Measurements from ENCODE around the gene CPNE2.
"Not testable (repeated sequence)": the region's sequence is repeated elsewhere in the genome, so short reads cannot be mapped to it uniquely, and the experiment has no call there.

Gene CPNE2

DNA sequence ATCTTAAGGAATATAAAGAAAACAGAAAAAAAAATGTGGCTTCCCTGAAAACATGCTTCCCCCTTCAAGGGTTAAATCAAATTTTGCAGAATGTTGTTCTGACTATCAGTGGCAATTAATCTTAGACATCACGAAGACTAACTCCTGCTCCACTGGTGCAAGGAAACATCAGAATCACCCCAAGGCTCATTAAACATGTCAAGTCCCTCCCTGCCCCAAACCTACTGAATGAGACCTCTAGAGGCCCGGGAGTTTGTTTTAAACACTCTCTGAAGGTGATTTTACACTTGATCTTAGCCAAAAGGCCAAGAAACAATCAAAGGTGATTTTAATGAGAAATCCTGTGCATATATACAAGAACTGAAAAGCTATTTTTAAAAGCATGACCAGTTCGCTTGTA lies 75.2 kb downstream of the CPNE2 start:
- no peak for DNase-seq (ENCODE audit: low read depth)

- DNase-seq (ENCODE audit: low read depth): no peak
Measured at GRCh38 chr16:57167953-57168352, 75.6 kb downstream of the CPNE2 start.

- no peak for DNase-seq (ENCODE audit: low read depth)
Measured at GRCh38 chr16:57169327-57169726, 76.9 kb downstream of the CPNE2 start.

DNA sequence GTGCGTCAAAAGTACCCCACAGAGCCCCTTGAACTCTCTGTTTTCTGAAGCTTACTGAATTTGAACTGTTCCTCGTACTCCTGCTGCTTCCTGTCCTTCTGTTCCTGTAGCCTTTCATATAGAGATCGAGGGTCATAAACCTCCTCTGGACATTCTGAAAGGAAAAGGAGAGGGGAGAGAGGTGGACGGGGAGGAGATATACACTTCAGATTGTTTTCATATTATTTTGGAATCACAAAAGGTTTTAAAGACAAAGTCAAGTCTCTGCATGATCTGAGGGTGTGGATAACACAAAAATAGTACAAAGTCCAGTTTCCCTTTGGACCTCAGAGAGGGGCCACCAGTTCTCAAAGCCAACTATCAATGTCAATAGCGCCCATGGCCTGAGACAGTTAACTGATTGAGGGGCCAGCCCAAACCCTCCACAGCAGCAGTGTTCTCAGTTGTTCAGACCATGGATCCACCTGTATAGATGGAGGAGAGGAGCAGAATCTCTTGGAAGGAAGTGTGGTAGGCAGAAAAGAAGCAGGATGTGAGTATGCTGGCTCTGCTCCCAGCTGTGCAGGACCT lies 80.4 kb downstream of the CPNE2 start:
- DNase-seq (ENCODE audit: low read depth): no peak

DNA sequence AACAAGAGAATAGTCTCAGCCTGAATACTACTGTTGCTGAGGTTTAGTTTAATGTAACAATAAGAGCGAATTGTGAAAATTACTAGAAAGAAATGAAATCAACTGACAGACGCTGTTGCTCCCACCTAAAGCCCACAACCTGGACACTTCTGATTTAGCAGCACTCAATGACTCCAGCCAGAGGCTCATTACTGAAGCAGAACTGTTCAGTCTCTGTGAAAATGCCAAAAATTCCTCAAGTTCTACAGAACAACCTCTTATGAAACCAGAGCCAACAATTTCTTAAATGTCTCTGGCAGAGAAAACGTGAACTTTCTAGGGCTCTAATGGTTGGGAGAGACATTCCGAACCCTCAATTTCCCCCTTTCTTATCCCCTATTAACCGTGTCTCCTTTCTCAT lies 83.5 kb downstream of the CPNE2 start:
- DNase-seq (ENCODE audit: low read depth): no peak

- DNase-seq (ENCODE audit: low read depth): no peak
Measured at GRCh38 chr16:57178196-57178595, 85.8 kb downstream of the CPNE2 start.

GRCh38 chr16:57178793-57179212 lies 86.4 kb downstream of the CPNE2 start:
- no peak for DNase-seq (ENCODE audit: low read depth)

DNA sequence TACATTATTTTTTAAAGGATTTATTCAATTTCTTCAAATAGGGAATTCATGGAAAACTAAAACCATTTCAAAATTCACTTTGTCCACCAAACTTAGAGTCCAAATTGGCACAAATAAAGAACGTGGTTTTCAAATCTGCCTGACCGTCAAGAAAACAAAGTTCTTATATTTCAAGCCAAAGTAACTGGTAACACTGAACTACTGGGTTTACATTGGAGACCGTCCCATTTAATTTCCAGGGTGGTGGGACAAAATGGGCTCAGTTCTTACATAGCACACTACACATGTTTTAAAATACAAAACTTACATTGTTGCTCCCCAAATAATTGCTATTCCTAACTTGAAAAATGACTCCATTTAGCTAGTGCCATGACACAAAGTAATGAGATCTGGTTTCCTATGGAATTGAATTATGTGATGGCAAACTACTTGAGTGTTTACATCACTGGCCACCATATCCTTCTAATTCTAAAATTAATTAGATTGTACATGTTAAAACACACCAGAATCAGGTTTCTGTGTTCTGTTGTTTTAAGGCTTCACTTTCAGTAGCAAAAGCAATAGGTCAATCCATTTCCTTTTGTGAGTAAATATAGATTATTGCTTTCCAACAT lies 86.9 kb downstream of the CPNE2 start:
- no peak for DNase-seq (ENCODE audit: low read depth)

- no peak for DNase-seq (ENCODE audit: low read depth)
Measured at GRCh38 chr16:57184113-57184512, 91.7 kb downstream of the CPNE2 start.

DNA sequence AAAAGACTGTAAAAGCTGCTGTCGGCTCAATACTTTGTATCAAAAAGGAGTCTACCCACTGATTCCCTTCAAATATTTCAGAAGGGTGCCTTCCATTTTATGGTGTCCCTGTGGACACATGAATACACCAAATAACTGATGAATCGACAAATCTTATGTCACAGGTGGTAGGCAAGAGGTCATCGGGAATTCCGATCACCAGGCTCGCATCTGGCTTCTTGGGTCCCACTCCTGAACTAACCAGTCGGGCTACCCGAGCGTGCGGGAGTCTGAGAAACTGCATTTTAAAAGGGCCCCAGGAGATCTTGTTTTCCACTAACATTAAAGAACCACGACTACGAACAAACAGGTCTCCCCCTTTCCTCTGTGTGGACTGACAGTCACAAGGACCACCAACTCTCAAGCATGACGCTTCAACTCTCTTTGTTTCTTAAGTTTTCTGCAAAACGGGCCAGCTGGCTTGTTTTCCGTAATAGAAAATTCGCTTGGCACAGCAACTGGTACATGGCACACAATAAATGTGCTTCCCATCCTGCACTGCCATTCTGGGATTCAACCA lies 92.6 kb downstream of the CPNE2 start:
- DNase-seq (ENCODE audit: low read depth): no peak

GRCh38 chr16:57185446-57185944 lies 93.1 kb downstream of the CPNE2 start:
- peak; percentile 15 for DNase-seq (ENCODE audit: low read depth)

DNA sequence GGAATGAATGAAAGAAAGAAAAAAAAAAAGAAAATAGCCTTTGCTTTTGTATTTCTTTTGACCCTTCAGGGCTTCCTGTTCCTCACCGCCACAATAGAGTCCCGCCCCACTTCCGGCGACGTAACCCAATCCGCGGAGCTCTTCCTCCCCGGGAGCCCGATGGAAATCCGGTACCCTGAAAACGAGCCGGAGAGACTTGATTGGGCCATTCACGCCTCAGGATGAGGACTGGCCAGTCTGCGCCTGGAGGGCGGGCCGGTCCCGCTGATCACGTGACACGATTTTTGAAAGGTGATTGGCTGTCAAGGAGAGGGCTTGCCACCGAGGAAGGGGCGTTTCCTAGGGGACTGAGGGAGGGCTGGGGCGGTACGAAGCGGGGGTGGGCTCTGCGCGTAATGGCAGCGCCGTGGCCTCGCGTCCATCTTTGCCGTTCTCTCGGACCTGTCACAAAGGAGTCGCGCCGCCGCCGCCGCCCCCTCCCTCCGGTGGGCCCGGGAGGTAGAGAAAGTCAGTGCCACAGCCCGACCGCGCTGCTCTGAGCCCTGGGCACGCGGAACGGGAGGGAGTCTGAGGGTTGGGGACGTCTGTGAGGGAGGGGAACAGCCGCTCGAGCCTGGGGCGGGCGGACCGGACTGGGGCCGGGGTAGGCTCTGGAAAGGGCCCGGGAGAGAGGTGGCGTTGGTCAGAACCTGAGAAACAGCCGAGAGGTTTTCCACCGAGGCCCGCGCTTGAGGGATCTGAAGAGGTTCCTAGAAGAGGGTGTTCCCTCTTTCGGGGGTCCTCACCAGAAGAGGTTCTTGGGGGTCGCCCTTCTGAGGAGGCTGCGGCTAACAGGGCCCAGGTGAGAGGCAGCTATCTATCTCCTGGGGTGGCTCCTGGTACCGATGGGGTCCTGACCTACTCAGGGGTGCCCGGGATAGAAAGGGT lies 93.8 kb downstream of the CPNE2 start, which contains the start of the genes PSME3IP1 and RSPRY1:
Gene PSME3IP1, minus strand, starts transcription at position 95 of the 927 bp plus-strand sequence. CDS start 12,185 bp downstream, outside the sequence.
Gene RSPRY1, plus strand, starts transcription at position 385 of the 927 bp plus-strand sequence. CDS start 18,330 bp downstream, outside the sequence.
- DNase-seq (ENCODE audit: low read depth): peak; percentile 97

- no peak for DNase-seq (ENCODE audit: low read depth)
Measured at GRCh38 chr16:57186872-57187854, 94.8 kb downstream of the CPNE2 start.

- DNase-seq (ENCODE audit: low read depth): not testable (repeated sequence)
Measured at GRCh38 chr16:57187902-57188710, 95.7 kb downstream of the CPNE2 start.

- DNase-seq (ENCODE audit: low read depth): no peak
Measured at GRCh38 chr16:57188711-57189002, 96.3 kb downstream of the CPNE2 start.

DNA sequence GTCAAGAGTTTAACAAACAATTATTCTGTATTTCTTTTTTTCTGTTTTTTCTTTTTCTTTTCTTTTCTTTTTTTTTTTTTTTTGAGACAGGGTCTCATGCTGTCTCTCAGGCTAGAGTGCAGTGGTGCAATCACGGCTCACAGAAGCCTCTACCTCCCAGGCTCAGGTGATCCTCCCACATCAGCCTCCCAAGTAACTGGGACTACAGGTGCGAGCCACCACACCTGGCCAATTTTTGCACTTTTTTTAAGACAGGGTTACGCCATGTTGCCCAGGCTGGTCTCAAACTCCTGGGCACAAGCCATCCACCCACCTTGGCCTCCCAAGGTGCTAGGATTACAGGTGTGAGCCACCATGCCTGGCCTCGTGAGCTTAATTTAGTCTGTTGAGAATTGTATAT lies 97.1 kb downstream of the CPNE2 start:
- not testable (repeated sequence) for DNase-seq (ENCODE audit: low read depth)

- no peak for DNase-seq (ENCODE audit: low read depth)
Measured at GRCh38 chr16:57190136-57190535, 97.8 kb downstream of the CPNE2 start.

DNA sequence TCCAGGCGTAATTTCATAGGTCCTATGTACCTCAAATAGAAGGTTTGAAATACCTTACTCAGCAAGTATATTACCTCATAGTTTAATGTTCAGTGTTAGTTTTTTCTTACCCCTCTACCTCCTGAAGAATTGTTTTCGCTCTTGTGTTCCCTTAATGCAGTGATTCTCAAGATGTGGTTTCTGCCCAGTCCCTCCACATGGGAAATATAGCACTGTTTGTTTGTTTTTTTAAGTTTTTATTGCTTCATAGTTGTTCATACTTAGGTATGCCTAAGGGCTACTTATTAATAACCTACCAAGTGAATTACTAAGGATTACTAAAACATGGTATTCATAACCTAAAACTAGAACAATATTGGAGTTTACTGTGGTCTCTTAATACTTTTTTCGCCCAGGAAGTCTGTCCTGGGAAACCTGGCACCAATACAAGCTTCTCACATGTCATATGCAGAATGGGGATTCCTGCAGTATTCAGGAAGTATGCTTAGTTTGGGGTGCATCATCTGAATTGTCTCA lies 98.7 kb downstream of the CPNE2 start:
- no peak for DNase-seq (ENCODE audit: low read depth)

DNA sequence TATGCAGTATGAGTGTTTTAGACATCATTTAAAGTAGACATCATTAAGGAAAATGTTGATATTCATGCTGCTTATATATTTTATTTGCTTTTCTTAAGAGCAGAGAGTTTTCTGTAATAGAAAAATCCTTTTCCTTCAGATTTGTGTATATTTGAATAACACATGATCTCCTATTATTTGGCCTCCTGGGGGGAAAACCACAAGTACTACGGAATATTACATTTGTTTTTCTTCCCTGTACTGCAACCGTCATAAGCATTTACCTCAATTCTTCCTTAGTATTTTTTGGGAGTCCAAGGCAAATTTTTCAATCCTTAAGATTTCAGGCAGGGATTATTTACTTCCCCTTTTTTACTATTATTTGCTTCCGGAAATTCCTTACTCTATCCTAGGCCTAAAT lies 99.8 kb downstream of the CPNE2 start:
- no peak for DNase-seq (ENCODE audit: low read depth)
